ACHN (cell line): ENCODE measurements around the gene GAK.

Experiments
- DNase-seq: peaks from one replicate; pipeline ENCODE4 v3.0.0-alpha.2; 2015
- in situ Hi-C: cut with HindIII; loops from 2 replicates; pipeline ENCODE4 v1.10.0; 2017; ENCODE audit warnings: low sequenced_read_pairs, low pct_ligation_motif_present, low pct_unique_long_range_greater_than_20kb

GAK gene

GRCh38 chr4:913280-913618 is 18.9 kb downstream of the GAK start:
- in situ Hi-C loops: no loop called here
- no peak for DNase-seq

- in situ Hi-C loops: no loop called here
- no peak for DNase-seq
These were observed 19.4 kb downstream of the GAK start for GRCh38 chr4:912548-913279.

GRCh38 chr4:911871-912490 is 20.1 kb downstream of the GAK start:
- in situ Hi-C loops: no loop called here
- no peak for DNase-seq

GRCh38 chr4:911221-911751 is 20.8 kb downstream of the GAK start:
- in situ Hi-C loops: no loop called here
- DNase-seq: no peak

- no peak for DNase-seq
- in situ Hi-C loops: no loop called here
These were observed 21.6 kb downstream of the GAK start for GRCh38 chr4:910366-911091.

GRCh38 chr4:909821-910220 is 22.3 kb downstream of the GAK start:
- no peak for DNase-seq
- in situ Hi-C loops: no loop called here

- in situ Hi-C loops: no loop called here
- no peak for DNase-seq
These were observed 23.0 kb downstream of the GAK start for GRCh38 chr4:909131-909571.

GRCh38 chr4:907691-908425 is 24.3 kb downstream of the GAK start:
- in situ Hi-C loops: no loop called here
- no peak for DNase-seq

GRCh38 chr4:907103-907400 is 25.1 kb downstream of the GAK start:
- no peak for DNase-seq
- in situ Hi-C loops: no loop called here

- DNase-seq: no peak
- in situ Hi-C loops: no loop called here
These were observed 25.6 kb downstream of the GAK start for GRCh38 chr4:906339-907102.

- no peak for DNase-seq
- in situ Hi-C loops: no loop called here
These were observed 26.4 kb downstream of the GAK start for GRCh38 chr4:905485-906338.

GRCh38 chr4:903066-904046 is 28.8 kb downstream of the GAK start:
- no peak for DNase-seq
- in situ Hi-C loops: no loop called here

- in situ Hi-C loops: no loop called here
- DNase-seq: no peak
These were observed 30.8 kb downstream of the GAK start for GRCh38 chr4:901192-901910.

- no peak for DNase-seq
These were observed 31.4 kb downstream of the GAK start for GRCh38 chr4:900721-901120.

GRCh38 chr4:900073-900472 is 32.0 kb downstream of the GAK start:
- DNase-seq: no peak
- in situ Hi-C loops: no loop called here

More at GRCh38 chr4:900721-901120, 31.4 kb downstream of the GAK start:
- in situ Hi-C loops: no loop called here

GRCh38 chr4:899556-899906 is 32.6 kb downstream of the GAK start:
- DNase-seq: no peak
- in situ Hi-C loops: no loop called here
